ENCODE data around the gene EFCAB10.
"Not testable (repeated sequence)": the region's sequence is repeated elsewhere in the genome, so short reads cannot be mapped to it uniquely, and the experiment has no call there.

DNA sequence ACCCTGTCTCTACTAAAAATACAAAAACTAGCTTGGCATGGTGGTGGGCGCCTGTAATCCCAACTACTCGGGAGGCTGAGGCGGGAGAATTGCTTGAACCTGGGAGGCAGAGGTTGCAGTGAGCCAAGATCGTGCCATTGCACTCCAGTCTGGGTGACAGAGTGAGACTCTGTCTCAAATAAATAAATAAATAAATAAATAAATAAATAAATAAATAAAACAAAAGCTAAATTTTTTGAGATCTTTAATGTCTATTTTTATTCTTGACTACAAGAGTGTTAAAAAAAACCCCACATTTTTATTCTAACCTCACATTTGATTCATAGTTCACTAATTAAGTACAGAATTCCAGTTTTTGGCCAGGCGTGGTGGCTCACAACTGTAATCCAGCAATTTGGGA is 53.6 kb downstream of the EFCAB10 start:
- TF ChIP-seq CTCF, POLR2A (IDR thresholded peaks at IDR 0.05): not testable (repeated sequence)

Data from esophagus squamous epithelium (tissue), 4 donors.